Osteocyte (in vitro differentiated cells): Measurements from ENCODE around the gene IL1RAPL1. TPM values are rescaled to one million over a fixed set of nuclear protein-coding genes. Genes with fewer than 3 reads are reported as not detected.

ENCODE experiments used
- DNase-seq: peaks from one replicate; pipeline ENCODE4 v3.0.0; 2021; ENCODE audit warnings: mixed read lengths; ENCODE audit not compliant: unreplicated experiment; ENCODE audit errors: extremely low spot score
- H3K27ac Mint-ChIP-seq: one replicate; pipeline ENCODE4 v1.8.0; 2021; ENCODE audit warnings: mild to moderate bottlenecking, mixed read lengths; ENCODE audit not compliant: unreplicated experiment
- H3K27me3 Mint-ChIP-seq: one replicate; pipeline ENCODE4 v1.8.0; 2021; ENCODE audit warnings: mixed read lengths; ENCODE audit not compliant: unreplicated experiment
- H3K36me3 Mint-ChIP-seq: one replicate; pipeline ENCODE4 v1.8.0; 2021; ENCODE audit warnings: mixed read lengths; ENCODE audit not compliant: unreplicated experiment
- H3K4me1 Mint-ChIP-seq: one replicate; pipeline ENCODE4 v1.8.0; 2021; ENCODE audit warnings: mixed read lengths; ENCODE audit not compliant: unreplicated experiment
- H3K4me3 Mint-ChIP-seq: one replicate; pipeline ENCODE4 v1.8.0; 2021; ENCODE audit warnings: mild to moderate bottlenecking, moderate library complexity, mixed read lengths; ENCODE audit not compliant: unreplicated experiment
- H3K9me3 Mint-ChIP-seq: one replicate; pipeline ENCODE4 v1.8.0; 2021; ENCODE audit warnings: mixed read lengths; ENCODE audit not compliant: unreplicated experiment
- long read RNA-seq: library from polyadenylated mRNA; unstranded; transcript quantifications from one replicate; pipeline ENCODE4 v2.0.0, GENCODE V29; 2021
- total RNA-seq: library from RNA; stranded (reverse); gene quantifications from 2 replicates; pipeline ENCODE4 v1.2.1, GENCODE V29; 2021
- TF ChIP-seq, protein P1 (sequence below): fragments of 200-600 bp; sonication (generic); IDR thresholded peaks from 2 replicates; pipeline ENCODE4 v1.5.0; 2021; ENCODE audit warnings: antibody characterized with exemption, mild to moderate bottlenecking, moderate library complexity

Gene IL1RAPL1
- total RNA-seq: 0.10 TPM in 1 of 2 replicates, not detected in the other
- long read RNA-seq: 0 reads

GRCh38 chrX:28586981-28587551 lies at the start of gene IL1RAPL1:
Gene IL1RAPL1, plus strand, starts transcription at chrX:28587446.
- peaks cover 9% of the 10 kb centered on the region for H3K27me3 Mint-ChIP-seq
- TF ChIP-seq, protein P1, sequence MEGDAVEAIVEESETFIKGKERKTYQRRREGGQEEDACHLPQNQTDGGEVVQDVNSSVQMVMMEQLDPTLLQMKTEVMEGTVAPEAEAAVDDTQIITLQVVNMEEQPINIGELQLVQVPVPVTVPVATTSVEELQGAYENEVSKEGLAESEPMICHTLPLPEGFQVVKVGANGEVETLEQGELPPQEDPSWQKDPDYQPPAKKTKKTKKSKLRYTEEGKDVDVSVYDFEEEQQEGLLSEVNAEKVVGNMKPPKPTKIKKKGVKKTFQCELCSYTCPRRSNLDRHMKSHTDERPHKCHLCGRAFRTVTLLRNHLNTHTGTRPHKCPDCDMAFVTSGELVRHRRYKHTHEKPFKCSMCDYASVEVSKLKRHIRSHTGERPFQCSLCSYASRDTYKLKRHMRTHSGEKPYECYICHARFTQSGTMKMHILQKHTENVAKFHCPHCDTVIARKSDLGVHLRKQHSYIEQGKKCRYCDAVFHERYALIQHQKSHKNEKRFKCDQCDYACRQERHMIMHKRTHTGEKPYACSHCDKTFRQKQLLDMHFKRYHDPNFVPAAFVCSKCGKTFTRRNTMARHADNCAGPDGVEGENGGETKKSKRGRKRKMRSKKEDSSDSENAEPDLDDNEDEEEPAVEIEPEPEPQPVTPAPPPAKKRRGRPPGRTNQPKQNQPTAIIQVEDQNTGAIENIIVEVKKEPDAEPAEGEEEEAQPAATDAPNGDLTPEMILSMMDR: peak; percentile 36
- H3K27ac Mint-ChIP-seq: no peak within 1 kb of the TSS
- H3K36me3 Mint-ChIP-seq: no peaks in the 10 kb centered on the region
- H3K4me1 Mint-ChIP-seq: peaks cover 2% of the 10 kb centered on the region
- H3K4me3 Mint-ChIP-seq: no peak within 1 kb of the TSS
- no peak for DNase-seq
- H3K9me3 Mint-ChIP-seq: no peaks in the 10 kb centered on the region

GRCh38 chrX:28542791-28543190 lies 44.5 kb upstream of the IL1RAPL1 start:
- Mint-ChIP-seq H3K27me3 (no peaks in the 10 kb centered on the region), H3K4me1 (no peaks in the 10 kb centered on the region), H3K9me3 (peaks cover 8% of the 10 kb centered on the region), H3K27ac (no peak overlapping the region), H3K4me3 (no peak overlapping the region), H3K36me3 (no peaks in the 10 kb centered on the region)
- TF ChIP-seq, protein P1: no peak
- DNase-seq: no peak

- no peaks in the 10 kb centered on the region for H3K36me3 Mint-ChIP-seq
- H3K27me3 Mint-ChIP-seq: no peaks in the 10 kb centered on the region
- H3K9me3 Mint-ChIP-seq: peaks cover 20% of the 10 kb centered on the region
- no peaks in the 10 kb centered on the region for H3K4me1 Mint-ChIP-seq
- DNase-seq: no peak
- H3K4me3 Mint-ChIP-seq: no peak overlapping the region
- TF ChIP-seq, protein P1: no peak
- H3K27ac Mint-ChIP-seq: no peak overlapping the region
Measured at GRCh38 chrX:28549838-28550237, 37.4 kb upstream of the IL1RAPL1 start.

GRCh38 chrX:28550331-28550872 lies 36.8 kb upstream of the IL1RAPL1 start:
- H3K27me3 Mint-ChIP-seq: no peaks in the 10 kb centered on the region
- no peak for DNase-seq
- no peak overlapping the region for H3K4me3 Mint-ChIP-seq
- TF ChIP-seq, protein P1: no peak
- no peaks in the 10 kb centered on the region for H3K36me3 Mint-ChIP-seq
- H3K4me1 Mint-ChIP-seq: no peaks in the 10 kb centered on the region
- no peak overlapping the region for H3K27ac Mint-ChIP-seq
- H3K9me3 Mint-ChIP-seq: peaks cover 22% of the 10 kb centered on the region

GRCh38 chrX:28552322-28552721 lies 34.9 kb upstream of the IL1RAPL1 start:
- no peaks in the 10 kb centered on the region for H3K36me3 Mint-ChIP-seq
- H3K27me3 Mint-ChIP-seq: no peaks in the 10 kb centered on the region
- H3K9me3 Mint-ChIP-seq: peaks cover 39% of the 10 kb centered on the region
- TF ChIP-seq, protein P1: no peak
- H3K4me1 Mint-ChIP-seq: no peaks in the 10 kb centered on the region
- H3K27ac Mint-ChIP-seq: no peak overlapping the region
- no peak for DNase-seq
- no peak overlapping the region for H3K4me3 Mint-ChIP-seq
